Fibroblast of lung (primary cell): ENCODE measurements around the gene MEGF8. TPM values are rescaled to one million over a fixed set of nuclear protein-coding genes. Genes with fewer than 3 reads are reported as not detected.

Experiments
- DNase-seq, 2 donors: peaks; one replicate each; pipeline versions ENCODE4 v3.0.0 to v3.0.0-alpha.2; 2010; ENCODE audit warnings: low read depth in 2 of 2
- H2AFZ ChIP-seq: 2 replicates; pipeline ENCODE4 v1.5.1; 2012; ENCODE audit warnings: low read length, control low read depth, inconsistent platforms
- H3K27ac ChIP-seq: 2 replicates; pipeline ENCODE4 v1.5.1; 2011; ENCODE audit warnings: low read length, control low read depth; ENCODE audit not compliant: insufficient read depth
- H3K27me3 ChIP-seq: 2 replicates; pipeline ENCODE4 v1.5.1; 2011; ENCODE audit warnings: mild to moderate bottlenecking, low read length; ENCODE audit not compliant: control insufficient read depth, insufficient read depth
- H3K36me3 ChIP-seq: 2 replicates; pipeline ENCODE4 v1.5.1; 2011; ENCODE audit warnings: low read length; ENCODE audit not compliant: control insufficient read depth, insufficient read depth
- H3K4me1 ChIP-seq: 2 replicates; pipeline ENCODE4 v1.5.1; 2011; ENCODE audit warnings: low read length; ENCODE audit not compliant: control insufficient read depth, insufficient read depth; ENCODE audit errors: extremely low read depth
- H3K4me2 ChIP-seq: 2 replicates; pipeline ENCODE4 v1.5.1; 2011; ENCODE audit warnings: low read length, control low read depth; ENCODE audit not compliant: insufficient read depth; ENCODE audit errors: extremely low read depth
- H3K4me3 ChIP-seq, 4 experiments: fragments of 200-600 bp in 1 of 4; sonication (generic) in 1 of 4; replicated peaks in 1 of 4; 2 replicates each; pipeline ENCODE4 v1.5.1; 2011 to 2016; ENCODE audit warnings: low read length in 4 of 4, low read depth in 3 of 4, mild to moderate bottlenecking in 3 of 4, control low read depth in 2 of 4, inconsistent platforms in 1 of 4, mixed read lengths in 1 of 4; ENCODE audit not compliant: insufficient read depth in 1 of 4; ENCODE audit errors: control extremely low read depth in 1 of 4
- H3K79me2 ChIP-seq: 2 replicates; pipeline ENCODE4 v1.5.1; 2012; ENCODE audit warnings: mild to moderate bottlenecking, low read length, inconsistent platforms; ENCODE audit not compliant: control insufficient read depth, insufficient read depth
- H3K9ac ChIP-seq: 2 replicates; pipeline ENCODE4 v1.5.1; 2011; ENCODE audit warnings: mild to moderate bottlenecking, low read length, control low read depth; ENCODE audit not compliant: insufficient read depth
- H3K9me3 ChIP-seq: 2 replicates; pipeline ENCODE4 v1.5.1; 2012; ENCODE audit warnings: low read depth, low read length; ENCODE audit not compliant: control insufficient read depth, insufficient read depth
- H4K20me1 ChIP-seq: 2 replicates; pipeline ENCODE4 v1.5.1; 2011; ENCODE audit warnings: low read length; ENCODE audit not compliant: control insufficient read depth, insufficient read depth; ENCODE audit errors: extremely low read depth
- EZH2 ChIP-seq: IDR thresholded peaks from 2 replicates; pipeline ENCODE4 v1.5.1; 2012; ENCODE audit warnings: low read length, control low read depth, mild to moderate bottlenecking; ENCODE audit errors: missing control alignments
- polyA plus RNA-seq, 2 donors: library from polyadenylated mRNA; depleted of rRNA in 1 of 2; stranded (reverse) in 1 of 2; unstranded in 1 of 2; fragments of >200 nt; gene quantifications; 2 replicates each; pipeline ENCODE4 v1.2.1, GENCODE V29; 2011 to 2012; ENCODE audit warnings: missing spikeins in 1 of 2
- total RNA-seq: library from RNA; depleted of rRNA; stranded (reverse); fragments of >200 nt; gene quantifications from 2 replicates; pipeline ENCODE4 v1.2.1, GENCODE V29; 2014
- TF ChIP-seq, protein P1 (sequence below), 2 donors: IDR thresholded peaks in 1 of 2; conservative IDR thresholded peaks in 1 of 2; 1 replicate in 1 of 2; 2 replicates in 1 of 2; pipeline ENCODE4 v1.5.1; 2011 to 2012; ENCODE audit warnings: low read length in 2 of 2, control low read depth in 1 of 2, inconsistent platforms in 1 of 2, low read depth in 1 of 2, mild to moderate bottlenecking in 1 of 2

MEGF8 gene
- total and polyA plus RNA-seq, 2 donors (not counting 1 experiment from before 2014, with no cell fraction given) = 9.3 to 27.6 TPM

DNA sequence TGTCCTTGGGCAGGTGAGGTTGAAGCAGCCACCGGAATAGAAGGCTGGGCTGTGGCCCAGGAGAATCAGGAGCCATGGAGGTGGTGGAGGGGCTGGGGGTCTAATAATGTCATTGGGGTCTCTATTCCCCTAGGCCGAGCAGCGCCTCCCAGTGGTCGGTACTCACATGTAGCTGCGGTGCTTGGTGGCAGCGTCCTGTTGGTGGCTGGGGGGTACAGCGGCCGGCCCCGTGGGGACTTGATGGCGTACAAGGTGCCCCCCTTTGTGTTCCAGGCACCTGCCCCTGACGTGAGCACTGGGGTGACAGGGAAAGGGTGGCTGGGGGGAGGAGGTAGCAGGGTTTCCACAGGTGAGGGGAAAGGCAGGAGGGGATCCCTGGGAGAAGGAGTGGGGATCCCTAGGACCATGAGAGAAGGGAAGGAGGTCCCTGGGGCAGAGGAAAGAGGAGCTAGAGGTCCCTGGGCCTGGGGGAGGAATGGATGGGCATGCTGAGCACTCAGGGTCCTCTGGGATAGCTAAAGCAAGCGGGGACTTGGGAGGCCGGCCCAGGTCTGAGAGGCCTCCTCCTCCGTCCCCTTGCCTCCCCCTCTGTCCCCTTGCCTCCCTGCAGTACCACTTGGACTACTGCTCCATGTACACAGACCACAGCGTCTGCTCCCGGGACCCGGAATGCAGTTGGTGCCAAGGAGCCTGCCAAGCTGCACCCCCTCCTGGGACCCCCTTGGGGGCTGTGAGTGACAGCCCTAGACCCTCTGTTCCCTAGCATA, 18.1 kb downstream of the MEGF8 start:
- Histone ChIP-seq H3K36me3 (peaks cover 2% of the 10 kb centered on the region), H3K9me3 (no peaks in the 10 kb centered on the region), H3K27me3 (no peaks in the 10 kb centered on the region), H2AFZ (no peak overlapping the region), H3K4me3 (no peak overlapping the region), H4K20me1 (no peaks in the 10 kb centered on the region), H3K27ac (no peak overlapping the region), H3K4me1 (peaks cover 2% of the 10 kb centered on the region), H3K4me2 (no peak overlapping the region), H3K9ac (no peak overlapping the region), H3K79me2 (no peaks in the 10 kb centered on the region)
- no peak for DNase-seq
- TF ChIP-seq, protein P1, sequence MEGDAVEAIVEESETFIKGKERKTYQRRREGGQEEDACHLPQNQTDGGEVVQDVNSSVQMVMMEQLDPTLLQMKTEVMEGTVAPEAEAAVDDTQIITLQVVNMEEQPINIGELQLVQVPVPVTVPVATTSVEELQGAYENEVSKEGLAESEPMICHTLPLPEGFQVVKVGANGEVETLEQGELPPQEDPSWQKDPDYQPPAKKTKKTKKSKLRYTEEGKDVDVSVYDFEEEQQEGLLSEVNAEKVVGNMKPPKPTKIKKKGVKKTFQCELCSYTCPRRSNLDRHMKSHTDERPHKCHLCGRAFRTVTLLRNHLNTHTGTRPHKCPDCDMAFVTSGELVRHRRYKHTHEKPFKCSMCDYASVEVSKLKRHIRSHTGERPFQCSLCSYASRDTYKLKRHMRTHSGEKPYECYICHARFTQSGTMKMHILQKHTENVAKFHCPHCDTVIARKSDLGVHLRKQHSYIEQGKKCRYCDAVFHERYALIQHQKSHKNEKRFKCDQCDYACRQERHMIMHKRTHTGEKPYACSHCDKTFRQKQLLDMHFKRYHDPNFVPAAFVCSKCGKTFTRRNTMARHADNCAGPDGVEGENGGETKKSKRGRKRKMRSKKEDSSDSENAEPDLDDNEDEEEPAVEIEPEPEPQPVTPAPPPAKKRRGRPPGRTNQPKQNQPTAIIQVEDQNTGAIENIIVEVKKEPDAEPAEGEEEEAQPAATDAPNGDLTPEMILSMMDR (conservative IDR thresholded peaks at IDR 0.05 in 1 of 2, IDR thresholded peaks at IDR 0.05 in 1 of 2; ENCODE audit: low read depth in 1 of 2, low read length in 2 of 2) = peak in 1 of 2 donors; percentile 7
- no peak for TF ChIP-seq EZH2

GRCh38 chr19:42344336-42344893, 19.0 kb downstream of the MEGF8 start:
- no peaks in the 10 kb centered on the region for H3K9me3 ChIP-seq
- no peak overlapping the region for H3K4me3 ChIP-seq
- peaks cover 2% of the 10 kb centered on the region for H3K4me1 ChIP-seq
- H3K27ac ChIP-seq = no peak overlapping the region
- H4K20me1 ChIP-seq = no peaks in the 10 kb centered on the region
- TF ChIP-seq, protein P1 (conservative IDR thresholded peaks at IDR 0.05 in 1 of 2, IDR thresholded peaks at IDR 0.05 in 1 of 2; ENCODE audit: low read depth in 1 of 2, low read length in 2 of 2) = no peak
- TF ChIP-seq EZH2 = no peak
- no peaks in the 10 kb centered on the region for H3K27me3 ChIP-seq
- peaks cover 2% of the 10 kb centered on the region for H3K36me3 ChIP-seq
- H3K4me2 ChIP-seq = no peak overlapping the region
- no peak for DNase-seq
- no peaks in the 10 kb centered on the region for H3K79me2 ChIP-seq
- H3K9ac ChIP-seq = no peak overlapping the region
- H2AFZ ChIP-seq = no peak overlapping the region

DNA sequence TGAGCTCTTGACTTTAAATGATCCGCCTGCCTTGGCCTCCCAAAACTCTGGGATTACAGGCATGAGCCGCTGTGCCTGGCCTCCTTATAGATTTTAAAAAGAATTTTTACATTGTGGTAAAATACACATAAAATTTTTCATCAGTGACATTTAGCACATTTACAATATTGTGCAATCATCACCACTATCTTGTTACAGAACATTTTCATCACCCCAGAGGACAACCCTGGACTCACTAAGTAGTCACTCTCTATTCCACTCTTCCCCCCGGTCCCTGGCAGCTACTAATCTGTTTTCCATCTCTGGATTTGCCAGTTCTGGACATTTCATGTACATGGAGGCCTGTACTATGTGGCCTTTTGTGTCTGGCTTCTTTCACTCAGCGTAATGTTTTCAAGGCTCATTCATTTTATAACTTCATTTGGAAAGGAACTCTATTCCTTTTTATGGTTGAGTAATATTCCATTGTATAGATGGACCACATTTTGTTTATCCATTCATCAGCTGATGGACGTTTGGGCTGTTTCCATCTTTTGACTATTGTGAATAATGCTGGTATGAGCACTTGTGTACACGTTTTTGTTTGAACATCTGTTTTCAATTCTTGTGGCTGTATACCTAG, 19.9 kb downstream of the MEGF8 start:
- Histone ChIP-seq H3K4me2 (no peak overlapping the region), H3K9me3 (no peaks in the 10 kb centered on the region), H3K4me3 (no peak overlapping the region), H4K20me1 (no peaks in the 10 kb centered on the region), H3K27me3 (no peaks in the 10 kb centered on the region), H3K27ac (no peak overlapping the region), H3K36me3 (peaks cover 2% of the 10 kb centered on the region), H3K79me2 (no peaks in the 10 kb centered on the region), H2AFZ (no peak overlapping the region), H3K9ac (no peak overlapping the region), H3K4me1 (peaks cover 2% of the 10 kb centered on the region)
- TF ChIP-seq, protein P1 (conservative IDR thresholded peaks at IDR 0.05 in 1 of 2, IDR thresholded peaks at IDR 0.05 in 1 of 2; ENCODE audit: low read depth in 1 of 2, low read length in 2 of 2) = no peak
- no peak for TF ChIP-seq EZH2
- DNase-seq = peak in 1 of 2 donors; percentile 80
